K562 (cell line): ENCODE data around the gene MRPL27. TPM values are rescaled to one million over a fixed set of nuclear protein-coding genes. Genes with fewer than 3 reads are reported as not detected.

Source experiments
- CCAR2 ChIP-seq: fragments of 200-400 bp; formaldehyde crosslinking; IDR thresholded peaks from 2 replicates; pipeline ENCODE4 v1.6.1; 2017; ENCODE audit warnings: mild to moderate bottlenecking, low read depth, low read length
- CREB3 ChIP-seq: fragments of 450-650 bp; conservative IDR thresholded peaks from 2 replicates; pipeline ENCODE4 v1.6.1; 2016; ENCODE audit warnings: missing genetic modification characterization, low read depth, mild to moderate bottlenecking, missing compliant biosample characterization, moderate library complexity
- HMBOX1 ChIP-seq: sonication (generic); IDR thresholded peaks from 2 replicates; pipeline ENCODE4 v1.6.1; 2016
- HMG20A ChIP-seq: fragments of 450-650 bp; formaldehyde crosslinking; conservative IDR thresholded peaks from 2 replicates; pipeline ENCODE4 v1.4.0; 2020; ENCODE audit warnings: mild to moderate bottlenecking, mixed read lengths
- HOMEZ ChIP-seq: fragments of 250-450 bp; sonication (Bioruptor Pico); IDR thresholded peaks from 2 replicates; pipeline ENCODE4 v1.4.0; 2020; ENCODE audit warnings: mild to moderate bottlenecking, moderate library complexity
- RBM14 ChIP-seq: fragments of 200-400 bp; formaldehyde crosslinking; IDR thresholded peaks from 2 replicates; pipeline ENCODE4 v1.6.1; 2018; ENCODE audit warnings: low read depth, mild to moderate bottlenecking, low read length, moderate library complexity, borderline replicate concordance; ENCODE audit not compliant: insufficient read depth
- TSHZ1 ChIP-seq: fragments of 250-450 bp; sonication (Bioruptor Pico); IDR thresholded peaks from 2 replicates; pipeline ENCODE4 v1.4.0; 2020; ENCODE audit warnings: mild to moderate bottlenecking, moderate library complexity
- ZNF324 ChIP-seq: fragments of 250-450 bp; sonication (Bioruptor Pico); IDR thresholded peaks from 2 replicates; pipeline ENCODE4 v1.4.0; 2020; ENCODE audit warnings: mild to moderate bottlenecking
- ZNF644 ChIP-seq: fragments of 200-800 bp; sonication (Bioruptor generic); IDR thresholded peaks from 2 replicates; pipeline ENCODE4 v1.6.1; 2016; ENCODE audit warnings: low read depth, missing genetic modification characterization, missing compliant biosample characterization
- ZNF764 ChIP-seq: fragments of 250-450 bp; sonication (Bioruptor Pico); IDR thresholded peaks from 2 replicates; pipeline ENCODE4 v1.4.0; 2020; ENCODE audit warnings: low read depth, mild to moderate bottlenecking, moderate library complexity
- ZNF77 ChIP-seq: fragments of 250-450 bp; sonication (Bioruptor Pico); IDR thresholded peaks from 2 replicates; pipeline ENCODE4 v1.5.0; 2020
- polyA plus RNA-seq, 8 experiments: library from polyadenylated mRNA; depleted of rRNA in 4 of 8; stranded (reverse) in 5 of 8; unstranded in 3 of 8; fragments of >200 nt; fragmentation: Nextera tagmentation in 2 of 8; fragmentation: Illumina TruSeq in 1 of 8; extraction: Ambion mirVana in 2 of 8; extraction: Trizol in 1 of 8; gene quantifications; 2 replicates each; pipeline versions ENCODE4 v1.2.1 to v1.2.3, GENCODE V29; 2011 to 2014; ENCODE audit warnings: inconsistent platforms in 1 of 8, missing spikeins in 1 of 8
- total RNA-seq, 7 experiments: library from RNA; depleted of rRNA in 6 of 7; stranded (reverse); fragments of >200 nt in 6 of 7; fragmentation: Illumina TruSeq in 2 of 7; extraction: Trizol in 2 of 7; gene quantifications; 2 replicates each; pipeline versions ENCODE4 v1.2.1 to v1.2.3, GENCODE V29; 2011 to 2021; ENCODE audit warnings: low replicate concordance in 1 of 7

Gene MRPL27
- total and polyA plus RNA-seq, 9 of the 15 experiments (the other 6 are each of a cell fraction or from before 2014, with no cell fraction given): 96.3 to 401 (median 142) TPM

- TF ChIP-seq HOMEZ: no peak
- peak; percentile 94 for TF ChIP-seq CREB3 (tag)
- TF ChIP-seq HMG20A (CRISPR knock-in tag): no peak
- TF ChIP-seq TSHZ1: peak; percentile 64; the same call in 1 of the 2 replicates
- TF ChIP-seq ZNF77 (CRISPR knock-in tag): no peak
- TF ChIP-seq CCAR2: no peak
- TF ChIP-seq ZNF324 (CRISPR knock-in tag): no peak
- no peak for TF ChIP-seq HMBOX1
- TF ChIP-seq ZNF644 (tag): peak; percentile 82; the same call in 1 of the 2 replicates
- no peak for TF ChIP-seq ZNF764 (CRISPR knock-in tag)
- TF ChIP-seq RBM14: no peak
These were observed 53.5 kb downstream of the MRPL27 start (continued) for GRCh38 chr17:50319306-50320004.
